ENCODE data around the gene MXRA8.

Gene MXRA8

DNA sequence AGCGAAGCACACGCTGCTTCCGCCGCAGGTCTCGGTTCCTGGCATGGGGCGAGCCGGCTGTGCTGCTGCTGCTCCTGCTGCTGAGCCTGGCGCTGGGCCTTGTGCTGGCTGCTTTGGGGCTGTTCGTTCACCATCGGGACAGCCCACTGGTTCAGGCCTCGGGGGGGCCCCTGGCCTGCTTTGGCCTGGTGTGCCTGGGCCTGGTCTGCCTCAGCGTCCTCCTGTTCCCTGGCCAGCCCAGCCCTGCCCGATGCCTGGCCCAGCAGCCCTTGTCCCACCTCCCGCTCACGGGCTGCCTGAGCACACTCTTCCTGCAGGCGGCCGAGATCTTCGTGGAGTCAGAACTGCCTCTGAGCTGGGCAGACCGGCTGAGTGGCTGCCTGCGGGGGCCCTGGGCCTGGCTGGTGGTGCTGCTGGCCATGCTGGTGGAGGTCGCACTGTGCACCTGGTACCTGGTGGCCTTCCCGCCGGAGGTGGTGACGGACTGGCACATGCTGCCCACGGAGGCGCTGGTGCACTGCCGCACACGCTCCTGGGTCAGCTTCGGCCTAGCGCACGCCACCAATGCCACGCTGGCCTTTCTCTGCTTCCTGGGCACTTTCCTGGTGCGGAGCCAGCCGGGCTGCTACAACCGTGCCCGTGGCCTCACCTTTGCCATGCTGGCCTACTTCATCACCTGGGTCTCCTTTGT is 24.7 kb downstream of the MXRA8 start:
- H3K4me3 ChIP-seq (replicated peaks in 1 of 2; ENCODE audit: low read depth in 2 of 2, low read length in 2 of 2), result no peak overlapping the region
- TF ChIP-seq, protein P1, sequence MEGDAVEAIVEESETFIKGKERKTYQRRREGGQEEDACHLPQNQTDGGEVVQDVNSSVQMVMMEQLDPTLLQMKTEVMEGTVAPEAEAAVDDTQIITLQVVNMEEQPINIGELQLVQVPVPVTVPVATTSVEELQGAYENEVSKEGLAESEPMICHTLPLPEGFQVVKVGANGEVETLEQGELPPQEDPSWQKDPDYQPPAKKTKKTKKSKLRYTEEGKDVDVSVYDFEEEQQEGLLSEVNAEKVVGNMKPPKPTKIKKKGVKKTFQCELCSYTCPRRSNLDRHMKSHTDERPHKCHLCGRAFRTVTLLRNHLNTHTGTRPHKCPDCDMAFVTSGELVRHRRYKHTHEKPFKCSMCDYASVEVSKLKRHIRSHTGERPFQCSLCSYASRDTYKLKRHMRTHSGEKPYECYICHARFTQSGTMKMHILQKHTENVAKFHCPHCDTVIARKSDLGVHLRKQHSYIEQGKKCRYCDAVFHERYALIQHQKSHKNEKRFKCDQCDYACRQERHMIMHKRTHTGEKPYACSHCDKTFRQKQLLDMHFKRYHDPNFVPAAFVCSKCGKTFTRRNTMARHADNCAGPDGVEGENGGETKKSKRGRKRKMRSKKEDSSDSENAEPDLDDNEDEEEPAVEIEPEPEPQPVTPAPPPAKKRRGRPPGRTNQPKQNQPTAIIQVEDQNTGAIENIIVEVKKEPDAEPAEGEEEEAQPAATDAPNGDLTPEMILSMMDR (IDR thresholded peaks at IDR 0.05; ENCODE audit: low read depth, low read length), result no peak

DNA sequence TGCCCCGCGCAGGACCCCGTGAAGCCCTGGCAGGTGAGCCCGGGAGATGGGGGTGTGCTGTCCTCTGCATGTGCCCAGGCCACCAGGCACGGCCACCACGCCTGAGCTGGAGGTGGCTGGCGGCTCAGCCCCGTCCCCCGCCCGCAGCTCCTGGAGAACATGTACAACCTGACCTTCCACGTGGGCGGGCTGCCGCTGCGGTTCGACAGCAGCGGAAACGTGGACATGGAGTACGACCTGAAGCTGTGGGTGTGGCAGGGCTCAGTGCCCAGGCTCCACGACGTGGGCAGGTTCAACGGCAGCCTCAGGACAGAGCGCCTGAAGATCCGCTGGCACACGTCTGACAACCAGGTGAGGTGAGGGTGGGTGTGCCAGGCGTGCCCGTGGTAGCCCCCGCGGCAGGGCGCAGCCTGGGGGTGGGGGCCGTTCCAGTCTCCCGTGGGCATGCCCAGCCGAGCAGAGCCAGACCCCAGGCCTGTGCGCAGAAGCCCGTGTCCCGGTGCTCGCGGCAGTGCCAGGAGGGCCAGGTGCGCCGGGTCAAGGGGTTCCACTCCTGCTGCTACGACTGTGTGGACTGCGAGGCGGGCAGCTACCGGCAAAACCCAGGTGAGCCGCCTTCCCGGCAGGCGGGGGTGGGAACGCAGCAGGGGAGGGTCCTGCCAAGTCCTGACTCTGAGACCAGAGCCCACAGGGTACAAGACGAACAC is 25.4 kb downstream of the MXRA8 start:
- no peak overlapping the region for H3K4me3 ChIP-seq (replicated peaks in 1 of 2; ENCODE audit: low read depth in 2 of 2, low read length in 2 of 2)
- no peak for DNase-seq (ENCODE audit: low read depth in 2 of 2)
- TF ChIP-seq, protein P1 (IDR thresholded peaks at IDR 0.05; ENCODE audit: low read depth, low read length), result no peak

More for the DNA sequence above, 24.7 kb downstream of the MXRA8 start:
- no peak for DNase-seq (ENCODE audit: low read depth in 2 of 2)

- TF ChIP-seq, protein P1 (IDR thresholded peaks at IDR 0.05; ENCODE audit: low read depth, low read length), result no peak
- no peak overlapping the region for H3K4me3 ChIP-seq (replicated peaks in 1 of 2; ENCODE audit: low read depth in 2 of 2, low read length in 2 of 2)
Measured at GRCh38 chr1:1332031-1332755, 26.2 kb downstream of the MXRA8 start.

DNA sequence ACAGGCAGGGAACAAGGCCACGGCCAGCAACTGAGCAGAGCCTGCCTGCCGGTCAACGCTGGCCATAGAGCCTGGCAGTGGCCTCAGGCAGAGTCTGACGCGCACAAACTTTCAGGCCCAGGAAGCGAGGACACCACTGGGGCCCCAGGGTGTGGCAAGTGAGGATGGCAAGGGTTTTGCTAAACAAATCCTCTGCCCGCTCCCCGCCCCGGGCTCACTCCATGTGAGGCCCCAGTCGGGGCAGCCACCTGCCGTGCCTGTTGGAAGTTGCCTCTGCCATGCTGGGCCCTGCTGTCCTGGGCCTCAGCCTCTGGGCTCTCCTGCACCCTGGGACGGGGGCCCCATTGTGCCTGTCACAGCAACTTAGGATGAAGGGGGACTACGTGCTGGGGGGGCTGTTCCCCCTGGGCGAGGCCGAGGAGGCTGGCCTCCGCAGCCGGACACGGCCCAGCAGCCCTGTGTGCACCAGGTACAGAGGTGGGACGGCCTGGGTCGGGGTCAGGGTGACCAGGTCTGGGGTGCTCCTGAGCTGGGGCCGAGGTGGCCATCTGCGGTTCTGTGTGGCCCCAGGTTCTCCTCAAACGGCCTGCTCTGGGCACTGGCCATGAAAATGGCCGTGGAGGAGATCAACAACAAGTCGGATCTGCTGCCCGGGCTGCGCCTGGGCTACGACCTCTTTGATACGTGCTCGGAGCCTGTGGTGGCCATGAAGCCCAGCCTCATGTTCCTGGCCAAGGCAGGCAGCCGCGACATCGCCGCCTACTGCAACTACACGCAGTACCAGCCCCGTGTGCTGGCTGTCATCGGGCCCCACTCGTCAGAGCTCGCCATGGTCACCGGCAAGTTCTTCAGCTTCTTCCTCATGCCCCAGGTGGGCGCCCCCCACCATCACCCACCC is 27.0 kb downstream of the MXRA8 start, which contains the start of gene TAS1R3:
TAS1R3 (plus strand) TSS at position 213 of the 898 bp plus-strand sequence; CDS start at position 279, 66 bp downstream.
- no peak for DNase-seq (ENCODE audit: low read depth in 2 of 2)
- TF ChIP-seq, protein P1 (IDR thresholded peaks at IDR 0.05; ENCODE audit: low read depth, low read length), result no peak
- no peak within 1 kb of the TSS for H3K4me3 ChIP-seq (replicated peaks in 1 of 2; ENCODE audit: low read depth in 2 of 2, low read length in 2 of 2)

More at GRCh38 chr1:1332031-1332755, 26.2 kb downstream of the MXRA8 start:
- DNase-seq (ENCODE audit: low read depth in 2 of 2), result no peak

GRCh38 chr1:1330366-1331067 is 27.8 kb downstream of the MXRA8 start:
- H3K4me3 ChIP-seq (replicated peaks in 1 of 2; ENCODE audit: low read depth in 2 of 2, low read length in 2 of 2), result no peak overlapping the region
- TF ChIP-seq, protein P1 (IDR thresholded peaks at IDR 0.05; ENCODE audit: low read depth, low read length), result no peak
- DNase-seq (ENCODE audit: low read depth in 2 of 2), result no peak

Measured in cardiac fibroblast (primary cell).